CD4-positive, alpha-beta T cell treated with Interleukin-15 for 1 hour (primary cell): ENCODE results near the gene SLC46A2.

Experiments
- DNase-seq: peaks from one replicate; pipeline ENCODE4 v3.0.0-alpha.2; 2020

The SLC46A2 gene

GRCh38 chr9:112856200-112856599 is 34.5 kb downstream of the SLC46A2 start:
- no peak for DNase-seq

GRCh38 chr9:112854657-112855056 is 36.0 kb downstream of the SLC46A2 start:
- no peak for DNase-seq

DNA sequence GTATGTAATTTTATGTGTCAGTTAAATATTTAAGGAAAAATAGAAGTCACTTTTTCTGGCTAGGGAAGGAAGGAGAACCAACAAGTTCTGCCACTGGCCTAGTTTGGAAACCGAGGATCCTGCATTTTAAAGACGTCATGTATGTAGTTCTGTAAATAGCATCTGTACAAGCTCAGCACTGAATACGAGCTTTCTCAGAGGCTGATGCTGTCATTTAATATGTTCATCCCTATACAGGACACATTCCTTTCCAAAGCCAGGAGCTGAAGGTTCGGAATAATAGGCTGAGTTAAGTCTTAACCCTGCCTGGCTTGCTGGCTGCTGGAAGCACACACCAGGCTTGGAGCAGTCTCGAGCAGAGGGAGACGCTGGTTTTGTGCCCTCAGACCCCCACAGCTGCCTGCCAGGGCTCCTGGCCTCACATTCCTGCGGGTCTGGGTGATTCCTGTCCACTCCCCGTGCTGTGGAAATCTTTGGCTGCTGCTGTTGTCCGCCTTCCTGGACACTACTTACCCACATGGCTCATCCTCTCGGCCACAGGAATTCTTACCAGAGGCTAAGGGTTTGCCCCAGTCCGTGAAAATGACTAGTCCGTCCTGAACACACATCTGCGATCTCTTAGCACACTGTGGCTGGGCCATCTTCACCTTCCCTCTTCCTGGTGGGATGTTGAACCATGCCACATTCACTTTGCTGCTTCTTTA is 36.6 kb downstream of the SLC46A2 start:
- DNase-seq: no peak

DNA sequence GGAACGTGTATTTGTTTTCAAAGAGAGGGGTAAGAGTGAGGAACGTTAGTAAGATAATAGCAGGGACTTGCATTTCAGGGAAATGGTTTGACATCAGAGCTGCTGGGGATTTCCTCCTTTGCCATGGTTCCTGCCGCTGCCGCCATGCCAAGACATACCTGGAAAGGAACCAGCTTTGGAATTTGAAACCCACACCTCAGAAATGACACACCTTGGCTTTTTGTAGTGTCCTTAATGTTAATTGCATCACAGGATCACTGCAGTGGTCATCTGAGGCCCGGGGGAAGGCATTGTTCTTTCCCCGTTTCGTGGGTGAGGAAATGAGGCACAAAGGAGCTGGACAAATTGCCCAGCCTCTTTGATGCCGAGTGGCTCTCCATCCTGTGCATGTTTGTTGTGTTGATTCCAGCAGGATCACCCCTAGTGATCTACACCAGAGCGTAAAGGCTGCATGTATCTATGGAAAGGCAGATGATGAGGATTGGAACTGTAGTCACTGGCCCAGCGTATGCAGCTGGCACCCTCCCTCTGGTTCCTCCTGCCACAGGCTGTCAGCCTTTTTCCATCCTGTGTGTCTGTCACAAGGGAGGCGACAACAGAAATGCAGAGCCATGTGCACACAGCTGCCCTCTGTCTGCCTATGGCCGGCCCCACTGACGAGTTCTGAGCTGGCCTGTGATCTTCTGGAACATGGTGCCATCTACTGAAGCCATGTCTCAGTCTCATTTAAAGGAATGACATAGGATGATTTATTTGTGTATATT is 37.8 kb downstream of the SLC46A2 start:
- no peak for DNase-seq

GRCh38 chr9:112850840-112851239 is 39.8 kb downstream of the SLC46A2 start:
- no peak for DNase-seq

GRCh38 chr9:112849363-112849922 is 41.2 kb downstream of the SLC46A2 start:
- no peak for DNase-seq

- no peak for DNase-seq
Observed at GRCh38 chr9:112848316-112849151, 42.1 kb downstream of the SLC46A2 start.

DNA sequence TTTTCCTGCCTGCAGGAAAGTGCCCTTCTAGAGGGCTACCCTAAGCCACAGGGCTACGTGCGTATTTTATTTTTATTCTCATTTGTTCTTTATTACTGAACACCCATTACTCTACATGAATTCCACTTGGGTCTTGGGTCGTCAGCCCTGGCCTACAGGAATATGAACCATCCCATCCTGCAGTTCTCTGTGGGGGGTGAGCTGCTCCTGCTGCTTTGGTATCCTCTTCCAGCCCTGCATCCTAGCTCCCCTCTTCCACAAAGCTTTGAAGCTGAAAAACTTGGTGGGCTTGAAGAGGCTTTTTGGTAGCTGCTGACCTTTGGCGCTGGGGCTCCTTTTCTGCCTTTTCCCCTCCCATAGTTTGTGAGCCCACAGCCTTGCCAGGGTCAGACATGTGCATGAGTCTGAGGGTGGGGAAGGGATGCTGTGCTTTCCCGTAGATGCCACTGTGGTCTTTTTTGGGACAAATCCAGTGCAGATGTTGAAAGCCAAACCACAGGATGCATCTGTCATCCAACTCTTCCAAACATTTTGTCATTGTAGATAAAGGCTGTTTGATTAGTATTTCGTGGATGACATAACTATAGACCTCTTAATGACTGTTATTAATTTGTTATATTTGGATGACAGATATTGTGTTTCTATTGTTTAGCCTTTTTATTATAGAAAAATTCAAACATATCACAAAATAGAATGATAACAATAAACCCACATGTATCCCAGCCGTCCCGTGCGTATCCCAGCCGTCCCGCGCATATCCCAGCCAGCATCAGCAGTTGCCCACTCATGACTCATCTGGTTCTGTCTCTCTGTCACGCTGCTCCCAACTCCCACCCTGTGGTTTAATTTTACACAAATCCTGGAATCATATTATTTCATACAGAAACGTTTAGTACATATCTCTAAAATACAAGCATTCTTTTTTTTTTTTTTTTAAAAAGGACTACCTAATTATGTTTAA is 43.9 kb downstream of the SLC46A2 start:
- no peak for DNase-seq

DNA sequence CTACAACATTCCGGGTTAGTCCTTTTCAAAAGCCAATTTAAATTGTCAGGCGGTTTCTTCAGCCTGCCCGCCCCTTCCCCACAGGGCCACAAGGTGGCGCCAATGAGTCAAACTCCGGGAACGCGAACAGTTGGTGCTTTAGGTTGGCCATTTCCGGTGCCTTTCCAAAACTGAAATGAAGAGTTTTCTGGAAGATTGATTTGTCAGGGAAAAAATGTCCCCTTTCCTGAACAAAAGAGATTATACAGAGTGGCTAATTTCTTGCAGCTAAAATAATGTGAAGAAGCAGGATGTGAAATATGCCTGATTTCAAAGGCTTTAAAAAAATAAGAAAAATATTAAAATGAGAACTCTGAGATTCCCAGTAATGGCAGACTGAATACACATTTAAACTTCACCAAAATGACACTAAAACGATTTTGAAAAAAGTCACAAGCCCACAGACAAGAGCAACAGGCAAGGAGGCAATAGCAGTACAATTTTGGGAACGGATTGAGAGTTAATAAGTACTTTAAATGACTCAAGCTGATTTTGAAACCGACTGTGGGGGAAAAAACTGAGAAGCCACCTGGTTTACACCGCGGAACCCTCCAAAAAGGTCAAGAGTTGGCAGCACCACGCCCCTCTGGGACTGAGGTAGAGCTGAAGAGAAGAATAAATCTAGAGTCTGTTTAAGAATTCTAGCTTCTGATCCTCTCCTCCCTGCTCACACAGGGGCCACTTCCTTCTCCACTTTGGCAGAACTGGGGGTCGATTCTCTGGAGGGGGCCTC is 45.7 kb downstream of the SLC46A2 start:
- DNase-seq: peak; percentile 62

GRCh38 chr9:112842555-112842954 is 48.1 kb downstream of the SLC46A2 start:
- no peak for DNase-seq

DNA sequence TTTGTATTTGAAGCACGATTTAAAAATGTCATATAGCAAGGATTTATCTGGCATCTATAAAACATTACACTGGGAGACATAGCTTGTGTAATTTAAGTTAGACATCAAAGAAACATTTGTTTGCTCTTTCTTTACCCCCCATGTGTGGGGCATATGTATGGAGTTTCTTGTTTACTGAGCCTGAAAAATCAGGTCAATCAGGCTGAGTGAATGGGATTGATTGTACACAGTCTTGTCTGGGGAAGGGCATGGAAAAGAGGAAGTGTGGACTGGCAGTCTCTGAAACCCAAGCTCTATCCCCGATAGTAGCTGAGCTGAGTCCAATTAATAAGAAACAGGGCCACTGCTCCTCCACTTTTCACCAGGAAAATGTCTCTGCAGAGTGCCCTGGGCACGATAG is 49.4 kb downstream of the SLC46A2 start:
- DNase-seq: no peak

DNA sequence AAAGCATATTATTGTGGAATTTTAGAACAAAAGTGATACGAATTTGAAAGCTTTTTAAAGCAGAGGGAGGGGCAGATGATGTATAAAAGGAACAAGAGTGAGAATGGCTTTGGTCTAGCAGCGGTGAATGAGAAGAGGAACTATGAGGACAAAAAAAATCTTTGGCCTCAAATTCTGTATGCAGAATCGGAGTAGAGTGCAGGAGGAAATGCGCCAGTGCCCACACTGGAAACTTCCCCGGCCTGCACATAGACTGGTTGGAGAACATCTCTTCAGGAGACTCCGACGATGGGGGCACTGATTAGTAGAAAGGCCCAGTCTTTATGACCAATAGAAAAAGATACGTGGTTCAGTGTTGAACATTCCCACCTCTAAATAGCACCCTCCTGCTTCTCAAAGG is 51.3 kb downstream of the SLC46A2 start:
- DNase-seq: no peak

GRCh38 chr9:112838342-112838741 is 52.3 kb downstream of the SLC46A2 start:
- DNase-seq: no peak

- DNase-seq: no peak
Observed at GRCh38 chr9:112836394-112836793, 54.3 kb downstream of the SLC46A2 start.

DNA sequence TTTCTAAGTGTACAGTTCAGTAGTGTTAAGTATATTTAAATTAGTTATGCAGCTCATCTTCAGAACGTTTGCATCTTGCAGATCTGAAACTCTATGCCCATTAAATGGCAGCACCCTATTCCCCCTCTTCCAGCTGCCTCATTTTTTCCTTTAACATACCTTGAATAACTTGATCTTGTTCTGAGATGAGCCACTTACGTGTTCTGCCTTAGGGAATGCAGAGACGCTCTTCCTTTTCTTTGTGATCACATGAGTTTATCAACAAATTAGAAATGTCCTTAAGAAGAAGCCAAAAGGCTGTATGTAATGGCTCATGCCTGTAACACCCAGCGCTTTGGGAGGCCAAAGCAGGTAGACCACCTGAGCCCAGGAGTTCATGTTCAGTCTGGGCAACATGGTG is 57.6 kb downstream of the SLC46A2 start:
- no peak for DNase-seq

DNA sequence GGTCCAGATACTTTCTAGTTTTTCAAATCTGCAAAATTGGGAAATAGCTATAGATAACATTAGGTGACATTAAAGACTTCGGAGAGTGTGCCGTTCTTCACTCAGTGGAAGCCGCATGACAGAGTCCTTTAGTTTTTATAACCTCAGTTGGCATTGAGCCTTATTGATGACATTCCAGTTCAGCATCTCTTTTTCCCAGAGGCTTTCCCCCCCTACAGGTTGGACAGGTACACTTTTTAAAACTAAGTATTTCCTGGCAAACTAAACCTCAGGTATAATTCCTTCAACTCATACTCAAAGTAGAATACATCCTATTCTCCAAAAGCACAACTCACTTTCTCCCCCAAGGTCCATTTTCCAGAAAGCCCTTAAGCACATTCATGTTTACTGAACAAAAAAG is 58.7 kb downstream of the SLC46A2 start:
- no peak for DNase-seq

DNA sequence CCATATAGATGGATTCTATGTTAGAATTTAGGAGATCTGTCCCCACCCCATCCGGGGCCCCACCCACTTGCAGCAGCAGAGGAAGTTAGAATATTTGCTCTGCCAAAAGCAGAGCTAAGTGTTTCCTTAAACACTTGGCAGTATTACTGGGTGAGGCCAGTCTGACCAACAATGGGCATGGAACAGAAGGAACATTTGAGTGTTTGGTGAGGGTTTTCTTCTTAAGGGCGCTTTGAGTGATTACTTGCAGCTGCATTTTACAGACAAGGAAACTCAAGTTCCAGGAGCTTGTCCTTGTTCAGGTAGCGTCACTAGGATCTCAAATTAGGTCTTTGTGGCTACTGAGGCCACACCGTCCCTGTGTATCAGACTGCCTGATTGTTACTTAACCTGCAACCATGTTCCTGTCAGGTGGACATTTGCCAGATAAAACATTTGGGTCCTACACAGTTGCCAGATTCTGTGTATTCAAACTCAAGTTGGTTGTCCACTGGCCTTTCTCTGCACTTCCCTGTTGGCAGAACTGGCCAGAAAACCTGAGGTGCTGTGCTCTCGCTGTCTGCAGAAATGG is 59.3 kb downstream of the SLC46A2 start:
- no peak for DNase-seq
